OCI-LY3 (cell line): Measurements from ENCODE around the gene LTC4S.

Experiments used
- H2AFZ ChIP-seq: fragments of 200-600, 300-600 bp; shearing (Covaris generic); 2 replicates; pipeline ENCODE4 v1.6.0; 2014; ENCODE audit warnings: antibody characterized with exemption, low read depth, low read length
- H3K27ac ChIP-seq: fragments of 200-600, 300-600 bp; sonication (generic); 2 replicates; pipeline ENCODE4 v1.5.1; 2014; ENCODE audit warnings: mild to moderate bottlenecking, low read length, moderate library complexity, mixed read lengths
- H3K27me3 ChIP-seq: fragments of 200-600, 300-600 bp; sonication (generic); 2 replicates; pipeline ENCODE4 v1.6.1; 2014; ENCODE audit warnings: low read depth, low read length, mixed read lengths
- H3K36me3 ChIP-seq: fragments of 200-600, 300-600 bp; sonication (generic); replicated peaks from 2 replicates; pipeline ENCODE3; 2014; ENCODE audit warnings: low read depth, low read length, mixed read lengths
- H3K4me1 ChIP-seq: fragments of 300-600, 200-600 bp; sonication (generic); 2 replicates; pipeline ENCODE4 v1.6.1; 2014; ENCODE audit warnings: low read length, mixed read lengths
- H3K4me2 ChIP-seq: fragments of 200-600, 300-600 bp; sonication (generic); 2 replicates; pipeline ENCODE4 v1.6.1; 2014; ENCODE audit warnings: low read length, mixed read lengths
- H3K4me3 ChIP-seq: fragments of 300-600, 200-600 bp; sonication (generic); 2 replicates; pipeline ENCODE4 v1.5.1; 2014; ENCODE audit warnings: antibody characterized with exemption, mild to moderate bottlenecking, low read length, moderate library complexity
- H3K79me2 ChIP-seq: fragments of 300-600, 200-600 bp; shearing (Covaris generic); 2 replicates; pipeline ENCODE4 v1.6.1; 2014; ENCODE audit warnings: mild to moderate bottlenecking, low read length, mixed read lengths
- H3K9ac ChIP-seq: fragments of 300-600, 200-600 bp; shearing (Covaris generic); 2 replicates; pipeline ENCODE4 v1.6.0; 2014; ENCODE audit warnings: mild to moderate bottlenecking, low read length, moderate library complexity
- H3K9me3 ChIP-seq: fragments of 200-600, 300-600 bp; shearing (Covaris generic); 2 replicates; pipeline ENCODE4 v1.6.1; 2014; ENCODE audit warnings: low read length, mixed read lengths; ENCODE audit not compliant: insufficient read depth
- H4K20me1 ChIP-seq: fragments of 200-600, 300-600 bp; sonication (generic); 2 replicates; pipeline ENCODE4 v1.6.1; 2016; ENCODE audit warnings: low read length, mixed read lengths; ENCODE audit not compliant: insufficient read depth
- EZH2phosphoT487 ChIP-seq: fragments of 200-600 bp; shearing (Covaris generic); IDR thresholded peaks from 2 replicates; pipeline ENCODE4 v1.6.1; 2018; ENCODE audit warnings: antibody characterized with exemption, mixed run types, low read depth
- TF ChIP-seq, protein P1 (sequence below): fragments of 200-600, 300-600 bp; sonication (generic); IDR thresholded peaks from 2 replicates; pipeline ENCODE4 v1.5.1; 2014; ENCODE audit warnings: antibody characterized with exemption, low read length, low read depth

The LTC4S gene

DNA sequence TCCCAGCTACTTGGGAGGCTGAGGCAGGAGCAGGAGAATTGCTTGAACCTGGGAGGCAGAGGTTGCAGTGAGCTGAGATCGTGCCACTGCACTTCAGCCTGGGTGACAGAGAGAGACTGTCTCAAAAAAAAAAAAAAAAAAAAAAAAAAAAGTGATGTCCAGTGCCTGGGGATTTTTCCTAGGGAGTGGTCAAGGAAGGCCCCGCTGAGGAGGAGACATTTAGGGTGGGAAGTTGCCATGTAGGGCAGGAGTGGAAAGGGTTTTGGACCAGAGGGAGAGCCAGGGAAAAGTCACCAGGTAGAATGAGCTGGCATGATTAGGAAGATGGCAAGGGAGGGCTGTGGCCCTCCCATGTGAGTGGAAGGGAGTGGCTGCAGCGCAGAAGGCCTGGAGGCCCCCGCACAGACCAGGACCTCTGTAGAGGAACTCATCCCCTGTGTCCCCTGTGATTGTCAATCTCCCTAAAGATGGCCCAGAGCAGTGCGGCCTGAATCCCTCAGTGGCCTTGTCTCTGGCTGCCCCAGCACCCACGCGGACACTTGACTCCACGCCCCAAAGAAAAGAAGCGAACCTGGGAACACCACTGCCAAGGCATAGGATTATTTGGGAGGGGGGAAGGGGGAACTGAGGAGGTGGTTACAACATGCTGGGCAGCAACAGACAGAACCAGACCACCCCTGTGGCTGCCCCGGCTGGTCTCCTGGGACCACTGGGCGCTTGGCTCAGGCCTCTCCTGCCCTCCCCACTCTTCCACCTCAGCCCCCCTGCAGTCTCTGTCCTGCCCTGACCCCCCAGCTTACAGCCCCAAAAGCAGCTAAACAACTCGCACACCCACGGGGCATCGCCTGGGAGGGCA is 24.3 kb downstream of the LTC4S start:
- H4K20me1 ChIP-seq, result peaks cover 20% of the 10 kb centered on the region
- H3K27ac ChIP-seq, result peak overlapping the region; percentile 87
- no peaks in the 10 kb centered on the region for H3K9me3 ChIP-seq
- H3K36me3 ChIP-seq, result peaks cover 28% of the 10 kb centered on the region
- H2AFZ ChIP-seq, result no peak overlapping the region
- no peaks in the 10 kb centered on the region for H3K27me3 ChIP-seq
- TF ChIP-seq, protein P1, sequence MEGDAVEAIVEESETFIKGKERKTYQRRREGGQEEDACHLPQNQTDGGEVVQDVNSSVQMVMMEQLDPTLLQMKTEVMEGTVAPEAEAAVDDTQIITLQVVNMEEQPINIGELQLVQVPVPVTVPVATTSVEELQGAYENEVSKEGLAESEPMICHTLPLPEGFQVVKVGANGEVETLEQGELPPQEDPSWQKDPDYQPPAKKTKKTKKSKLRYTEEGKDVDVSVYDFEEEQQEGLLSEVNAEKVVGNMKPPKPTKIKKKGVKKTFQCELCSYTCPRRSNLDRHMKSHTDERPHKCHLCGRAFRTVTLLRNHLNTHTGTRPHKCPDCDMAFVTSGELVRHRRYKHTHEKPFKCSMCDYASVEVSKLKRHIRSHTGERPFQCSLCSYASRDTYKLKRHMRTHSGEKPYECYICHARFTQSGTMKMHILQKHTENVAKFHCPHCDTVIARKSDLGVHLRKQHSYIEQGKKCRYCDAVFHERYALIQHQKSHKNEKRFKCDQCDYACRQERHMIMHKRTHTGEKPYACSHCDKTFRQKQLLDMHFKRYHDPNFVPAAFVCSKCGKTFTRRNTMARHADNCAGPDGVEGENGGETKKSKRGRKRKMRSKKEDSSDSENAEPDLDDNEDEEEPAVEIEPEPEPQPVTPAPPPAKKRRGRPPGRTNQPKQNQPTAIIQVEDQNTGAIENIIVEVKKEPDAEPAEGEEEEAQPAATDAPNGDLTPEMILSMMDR, result no peak
- TF ChIP-seq EZH2phosphoT487, result no peak
- H3K79me2 ChIP-seq, result peaks cover 39% of the 10 kb centered on the region
- peak overlapping the region; percentile 81 for H3K4me2 ChIP-seq
- H3K9ac ChIP-seq, result peak overlapping the region; percentile 84
- peak overlapping the region; percentile 80 for H3K4me3 ChIP-seq
- H3K4me1 ChIP-seq, result peaks cover 34% of the 10 kb centered on the region

DNA sequence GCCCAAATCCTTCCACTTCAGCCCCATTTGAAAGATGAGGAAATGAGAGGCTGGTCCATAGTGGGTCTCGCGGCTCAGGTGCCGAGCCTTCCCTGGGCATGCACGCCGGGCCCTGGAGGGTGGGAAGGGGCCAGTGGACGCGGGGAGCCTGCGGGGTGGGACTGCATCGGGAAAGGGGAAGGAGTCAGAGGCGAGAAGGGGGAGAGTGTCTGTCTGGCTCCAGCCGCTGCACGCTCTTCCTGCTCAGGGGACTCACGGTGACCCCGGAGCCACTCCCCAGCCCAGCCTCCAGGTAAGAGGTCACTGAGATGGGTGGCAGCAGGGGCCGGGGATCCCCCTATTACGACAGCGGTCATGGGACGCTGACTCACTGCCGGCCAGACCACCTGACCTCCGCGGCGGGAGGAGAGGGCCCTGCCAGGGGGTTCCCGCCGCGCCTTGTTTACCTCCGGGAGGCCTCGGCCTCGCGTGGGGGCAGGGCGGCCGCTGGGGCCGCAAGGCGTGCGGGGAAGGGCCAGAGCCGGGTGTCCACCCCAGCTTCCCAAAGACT is 25.0 kb downstream of the LTC4S start:
- Histone ChIP-seq H3K4me3 (peak overlapping the region; percentile 91), H3K4me2 (peak overlapping the region; percentile 95), H3K9ac (peak overlapping the region; percentile 93), H3K27me3 (no peaks in the 10 kb centered on the region), H3K79me2 (peaks cover 45% of the 10 kb centered on the region), H3K36me3 (peaks cover 32% of the 10 kb centered on the region), H4K20me1 (peaks cover 25% of the 10 kb centered on the region), H3K27ac (peak overlapping the region; percentile 87), H3K4me1 (peaks cover 34% of the 10 kb centered on the region), H3K9me3 (no peaks in the 10 kb centered on the region), H2AFZ (no peak overlapping the region)
- TF ChIP-seq, protein P1, result no peak
- no peak for TF ChIP-seq EZH2phosphoT487

DNA sequence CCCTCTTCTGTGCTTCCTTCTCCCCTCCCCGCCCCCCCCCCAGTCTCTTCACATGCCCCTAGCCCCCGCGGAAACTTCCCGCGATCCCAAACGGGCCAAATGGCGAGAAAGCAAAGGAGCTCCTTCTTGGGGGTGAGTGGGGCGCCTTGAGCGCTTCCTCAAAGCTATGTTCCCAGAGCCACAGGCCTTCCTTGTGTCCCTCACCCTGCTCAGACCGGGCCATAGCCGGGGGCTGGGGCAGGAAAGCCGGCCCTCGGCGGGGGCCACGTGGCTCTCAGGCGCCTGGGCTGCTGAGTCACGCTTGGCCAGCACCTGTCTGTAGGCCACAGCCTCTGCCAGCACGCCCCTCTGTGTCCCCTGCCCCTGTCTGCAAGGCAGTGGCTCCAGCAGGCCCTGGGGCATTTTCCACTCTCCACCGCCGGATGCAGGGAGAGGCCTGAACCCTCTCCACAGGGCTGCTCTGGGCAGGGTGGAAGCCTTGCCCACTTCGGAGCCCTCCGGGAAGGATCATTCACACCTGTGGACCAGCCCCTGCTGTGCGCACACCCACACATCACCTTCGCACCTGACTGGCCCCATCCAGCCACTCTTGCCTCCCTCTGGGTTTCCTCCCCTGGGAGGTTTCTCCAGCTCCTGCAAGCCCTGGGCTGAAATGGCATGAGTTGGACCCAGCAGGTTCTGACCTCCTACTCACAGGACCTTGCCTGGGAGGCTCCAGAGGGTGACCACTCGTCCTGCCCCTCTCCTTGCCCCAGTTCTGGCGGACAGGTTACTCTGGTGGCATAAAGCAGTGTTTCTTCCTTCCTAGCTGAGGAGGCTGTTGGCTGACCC is 25.7 kb downstream of the LTC4S start:
- no peaks in the 10 kb centered on the region for H3K27me3 ChIP-seq
- H3K4me2 ChIP-seq, result peak overlapping the region; percentile 95
- no peak overlapping the region; the same call in 1 of the 2 replicates for H2AFZ ChIP-seq
- H3K4me1 ChIP-seq, result peaks cover 34% of the 10 kb centered on the region
- H3K36me3 ChIP-seq, result peaks cover 34% of the 10 kb centered on the region
- no peaks in the 10 kb centered on the region for H3K9me3 ChIP-seq
- H4K20me1 ChIP-seq, result peaks cover 32% of the 10 kb centered on the region
- no peak for TF ChIP-seq EZH2phosphoT487
- TF ChIP-seq, protein P1, result no peak
- H3K4me3 ChIP-seq, result peak overlapping the region; percentile 91
- H3K79me2 ChIP-seq, result peaks cover 52% of the 10 kb centered on the region
- H3K9ac ChIP-seq, result peak overlapping the region; percentile 93
- peak overlapping the region; percentile 87 for H3K27ac ChIP-seq

DNA sequence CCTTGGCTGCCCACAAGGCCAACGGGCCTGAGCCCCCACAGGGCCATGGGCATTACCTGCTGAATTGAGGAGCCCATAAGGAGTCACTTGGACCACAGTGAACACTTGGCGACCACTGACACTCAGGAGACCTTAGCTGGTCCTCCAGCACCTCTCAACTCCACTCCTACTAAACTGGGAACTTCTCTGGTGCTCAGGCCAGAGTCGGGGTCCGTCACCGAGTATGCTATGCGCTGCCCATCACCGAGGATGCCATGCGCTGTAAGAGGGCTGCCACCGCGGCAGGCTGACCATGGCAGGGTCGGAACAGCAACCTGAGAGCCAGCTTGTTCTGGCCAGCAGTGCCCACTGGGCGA is 26.3 kb downstream of the LTC4S start:
- H4K20me1 ChIP-seq, result peaks cover 38% of the 10 kb centered on the region
- peaks cover 58% of the 10 kb centered on the region for H3K79me2 ChIP-seq
- peak overlapping the region; percentile 87 for H3K27ac ChIP-seq
- peaks cover 34% of the 10 kb centered on the region for H3K4me1 ChIP-seq
- TF ChIP-seq, protein P1, result no peak
- TF ChIP-seq EZH2phosphoT487, result no peak
- H2AFZ ChIP-seq, result no peak overlapping the region
- peaks cover 35% of the 10 kb centered on the region for H3K36me3 ChIP-seq
- peak overlapping the region; percentile 93 for H3K9ac ChIP-seq
- peak overlapping the region; percentile 95 for H3K4me2 ChIP-seq
- H3K9me3 ChIP-seq, result no peaks in the 10 kb centered on the region
- no peaks in the 10 kb centered on the region for H3K27me3 ChIP-seq
- peak overlapping the region; percentile 91 for H3K4me3 ChIP-seq
